Stimulated activated effector memory CD8-positive, alpha-beta T cell treated with anti-CD3 and anti-CD28 coated beads, Interleukin-12 subunit alpha, Interleukin-12 subunit beta, amount 100 ng/mL, for 72 hours (primary cell): ENCODE data around the gene MAP3K20.
"Not testable (repeated sequence)": the region's sequence is repeated elsewhere in the genome, so short reads cannot be mapped to it uniquely, and the experiment has no call there.

ENCODE experiments used
- ATAC-seq: fragments of 150-1000 bp; cut with Tn5 transposase; 2 replicates; pipeline ENCODE4 v1.10.0; 2021
- DNase-seq, 2 donors: peaks; one replicate each; pipeline ENCODE4 v3.0.0; 2021 to 2022; ENCODE audit warnings: low spot score in 2 of 2
- H3K27ac Mint-ChIP-seq: one replicate; pipeline ENCODE4 v1.8.0; 2022; ENCODE audit warnings: mild to moderate bottlenecking, mixed read lengths
- H3K36me3 Mint-ChIP-seq: one replicate; pipeline ENCODE4 v1.8.0; 2022; ENCODE audit warnings: mild to moderate bottlenecking, mixed read lengths
- H3K4me1 Mint-ChIP-seq: one replicate; pipeline ENCODE4 v1.8.0; 2022; ENCODE audit warnings: mixed read lengths
- H3K4me3 Mint-ChIP-seq: one replicate; pipeline ENCODE4 v1.8.0; 2022; ENCODE audit warnings: mild to moderate bottlenecking, mixed read lengths
- H3K9me3 Mint-ChIP-seq: one replicate; pipeline ENCODE4 v1.8.0; 2022; ENCODE audit warnings: mixed read lengths

The MAP3K20 gene

GRCh38 chr2:173119944-173120343, 44.3 kb downstream of the MAP3K20 start:
- peaks cover 9% of the 10 kb centered on the region for H3K4me1 Mint-ChIP-seq
- H3K4me3 Mint-ChIP-seq: no peak overlapping the region
- ATAC-seq (no peak), DNase-seq (no peak)
- H3K27ac Mint-ChIP-seq: no peak overlapping the region
- no peaks in the 10 kb centered on the region for H3K36me3 Mint-ChIP-seq
- no peaks in the 10 kb centered on the region for H3K9me3 Mint-ChIP-seq

GRCh38 chr2:173122936-173123335, 47.3 kb downstream of the MAP3K20 start:
- no peak for DNase-seq
- Mint-ChIP-seq H3K4me3 (no peak overlapping the region), H3K9me3 (no peaks in the 10 kb centered on the region), H3K4me1 (peaks cover 9% of the 10 kb centered on the region), H3K36me3 (no peaks in the 10 kb centered on the region), H3K27ac (no peak overlapping the region)
- ATAC-seq: no peak

- H3K27ac Mint-ChIP-seq: no peak overlapping the region
- peaks cover 4% of the 10 kb centered on the region for H3K4me1 Mint-ChIP-seq
- H3K9me3 Mint-ChIP-seq: no peaks in the 10 kb centered on the region
- no peak for DNase-seq
- no peak overlapping the region for H3K4me3 Mint-ChIP-seq
- no peaks in the 10 kb centered on the region for H3K36me3 Mint-ChIP-seq
- ATAC-seq: no peak
These were observed 48.8 kb downstream of the MAP3K20 start for GRCh38 chr2:173124441-173124840.

GRCh38 chr2:173126819-173127218, 51.2 kb downstream of the MAP3K20 start:
- no peak overlapping the region for H3K4me3 Mint-ChIP-seq
- no peaks in the 10 kb centered on the region for H3K9me3 Mint-ChIP-seq
- H3K27ac Mint-ChIP-seq: no peak overlapping the region
- no peak for DNase-seq
- peaks cover under 1% of the 10 kb centered on the region for H3K36me3 Mint-ChIP-seq
- H3K4me1 Mint-ChIP-seq: peaks cover 15% of the 10 kb centered on the region
- no peak for ATAC-seq

GRCh38 chr2:173128132-173128531, 52.5 kb downstream of the MAP3K20 start:
- not testable (repeated sequence) for H3K36me3 Mint-ChIP-seq, H3K27ac Mint-ChIP-seq, ATAC-seq, H3K4me3 Mint-ChIP-seq, H3K9me3 Mint-ChIP-seq, DNase-seq
- H3K4me1 Mint-ChIP-seq: peaks cover 27% of the 10 kb centered on the region

GRCh38 chr2:173130496-173131465, 55.1 kb downstream of the MAP3K20 start:
- no peaks in the 10 kb centered on the region for H3K9me3 Mint-ChIP-seq
- peaks cover 44% of the 10 kb centered on the region for H3K4me1 Mint-ChIP-seq
- H3K36me3 Mint-ChIP-seq: peaks cover 8% of the 10 kb centered on the region
- H3K27ac Mint-ChIP-seq: no peak overlapping the region
- ATAC-seq (peak; percentile 29), DNase-seq (no peak)
- no peak overlapping the region for H3K4me3 Mint-ChIP-seq

GRCh38 chr2:173132531-173132930, 56.9 kb downstream of the MAP3K20 start:
- Mint-ChIP-seq H3K36me3 (peaks cover 8% of the 10 kb centered on the region), H3K4me1 (peaks cover 59% of the 10 kb centered on the region), H3K9me3 (no peaks in the 10 kb centered on the region), H3K4me3 (no peak overlapping the region), H3K27ac (peak overlapping the region; percentile 9)
- ATAC-seq (no peak), DNase-seq (no peak)

GRCh38 chr2:173134703-173135102, 59.1 kb downstream of the MAP3K20 start:
- Mint-ChIP-seq H3K9me3 (no peaks in the 10 kb centered on the region), H3K27ac (no peak overlapping the region), H3K4me3 (peak overlapping the region; percentile 31), H3K4me1 (peaks cover 59% of the 10 kb centered on the region), H3K36me3 (peaks cover 8% of the 10 kb centered on the region)
- no peak for DNase-seq
- no peak for ATAC-seq

- peak overlapping the region; percentile 15 for H3K4me3 Mint-ChIP-seq
- peaks cover under 1% of the 10 kb centered on the region for H3K9me3 Mint-ChIP-seq
- H3K27ac Mint-ChIP-seq: no peak overlapping the region
- DNase-seq (no peak), ATAC-seq (no peak)
- H3K4me1 Mint-ChIP-seq: peaks cover 52% of the 10 kb centered on the region
- peaks cover 8% of the 10 kb centered on the region for H3K36me3 Mint-ChIP-seq
These were observed 60.4 kb downstream of the MAP3K20 start for GRCh38 chr2:173136067-173136466.

- Mint-ChIP-seq H3K27ac (no peak overlapping the region), H3K9me3 (peaks cover 6% of the 10 kb centered on the region), H3K4me3 (peak overlapping the region; percentile 15), H3K4me1 (peaks cover 47% of the 10 kb centered on the region), H3K36me3 (peaks cover 8% of the 10 kb centered on the region)
- DNase-seq (no peak), ATAC-seq (no peak)
These were observed 61.0 kb downstream of the MAP3K20 start for GRCh38 chr2:173136599-173136998.

GRCh38 chr2:173137610-173138009, 62.0 kb downstream of the MAP3K20 start:
- H3K4me3 Mint-ChIP-seq: no peak overlapping the region
- ATAC-seq (no peak), DNase-seq (no peak)
- no peak overlapping the region for H3K27ac Mint-ChIP-seq
- H3K4me1 Mint-ChIP-seq: peaks cover 37% of the 10 kb centered on the region
- H3K36me3 Mint-ChIP-seq: peaks cover 5% of the 10 kb centered on the region
- peaks cover 8% of the 10 kb centered on the region for H3K9me3 Mint-ChIP-seq

- peaks cover 5% of the 10 kb centered on the region for H3K36me3 Mint-ChIP-seq
- DNase-seq: no peak
- no peak overlapping the region for H3K27ac Mint-ChIP-seq
- peaks cover 27% of the 10 kb centered on the region for H3K4me1 Mint-ChIP-seq
- no peak overlapping the region for H3K4me3 Mint-ChIP-seq
- ATAC-seq: no peak
- peaks cover 8% of the 10 kb centered on the region for H3K9me3 Mint-ChIP-seq
These were observed 63.3 kb downstream of the MAP3K20 start for GRCh38 chr2:173138962-173139361.

GRCh38 chr2:173141666-173142065, 66.0 kb downstream of the MAP3K20 start:
- Mint-ChIP-seq H3K4me1 (peaks cover 21% of the 10 kb centered on the region), H3K27ac (no peak overlapping the region), H3K9me3 (peaks cover 8% of the 10 kb centered on the region), H3K36me3 (peaks cover 5% of the 10 kb centered on the region), H3K4me3 (no peak overlapping the region)
- DNase-seq (no peak), ATAC-seq (no peak)

- H3K27ac Mint-ChIP-seq: no peak overlapping the region
- H3K4me1 Mint-ChIP-seq: peaks cover 45% of the 10 kb centered on the region
- H3K4me3 Mint-ChIP-seq: no peak overlapping the region
- H3K36me3 Mint-ChIP-seq: peaks cover 10% of the 10 kb centered on the region
- ATAC-seq (peak; percentile 84), DNase-seq (no peak)
- H3K9me3 Mint-ChIP-seq: peaks cover 11% of the 10 kb centered on the region
These were observed 69.8 kb downstream of the MAP3K20 start for GRCh38 chr2:173145454-173145853.

- ATAC-seq: peak; percentile 56
- no peak overlapping the region for H3K4me3 Mint-ChIP-seq
These were observed 70.9 kb downstream of the MAP3K20 start for GRCh38 chr2:173146590-173146989.

GRCh38 chr2:173148520-173148919, 72.9 kb downstream of the MAP3K20 start:
- DNase-seq: no peak
- Mint-ChIP-seq H3K4me3 (no peak overlapping the region), H3K36me3 (peaks cover 5% of the 10 kb centered on the region), H3K4me1 (peaks cover 61% of the 10 kb centered on the region), H3K27ac (peak overlapping the region; percentile 45), H3K9me3 (peaks cover 3% of the 10 kb centered on the region)
- no peak for ATAC-seq

More at GRCh38 chr2:173146590-173146989, 70.9 kb downstream of the MAP3K20 start:
- Mint-ChIP-seq H3K9me3 (peaks cover 5% of the 10 kb centered on the region), H3K27ac (no peak overlapping the region), H3K4me1 (peaks cover 52% of the 10 kb centered on the region), H3K36me3 (peaks cover 10% of the 10 kb centered on the region)
- no peak for DNase-seq
